ENCODE data around the gene MFGE8.

MFGE8 gene

GRCh38 chr15:88897456-88898194 is 15.6 kb downstream of the MFGE8 start:
- DNase-seq: peak; percentile 83

GRCh38 chr15:88897142-88897455 is 16.1 kb downstream of the MFGE8 start:
- DNase-seq: no peak

- no peak for DNase-seq
These were observed 16.7 kb downstream of the MFGE8 start for GRCh38 chr15:88896333-88897033.

GRCh38 chr15:88894819-88895767 is 18.1 kb downstream of the MFGE8 start, which contains the start of gene HAPLN3:
Gene HAPLN3 (minus strand): TSS chr15:88895544. CDS start chr15:88887298, 8,246 bp downstream.
- no peak for DNase-seq

GRCh38 chr15:88894348-88894818 is 18.8 kb downstream of the MFGE8 start:
- no peak for DNase-seq

- DNase-seq: no peak
These were observed 21.5 kb downstream of the MFGE8 start for GRCh38 chr15:88891540-88892254.

- peak; percentile 37 for DNase-seq
These were observed 22.7 kb downstream of the MFGE8 start for GRCh38 chr15:88890495-88890894.

GRCh38 chr15:88888719-88889118 is 24.5 kb downstream of the MFGE8 start:
- no peak for DNase-seq

GRCh38 chr15:88887068-88887580 is 26.1 kb downstream of the MFGE8 start:
- DNase-seq: no peak

- DNase-seq: peak; percentile 39
These were observed 30.4 kb downstream of the MFGE8 start for GRCh38 chr15:88882785-88883184.

GRCh38 chr15:88881775-88882174 is 31.4 kb downstream of the MFGE8 start:
- DNase-seq: no peak

GRCh38 chr15:88880944-88881740 is 32.0 kb downstream of the MFGE8 start:
- DNase-seq: no peak

- peak; percentile 37 for DNase-seq
These were observed 34.4 kb downstream of the MFGE8 start for GRCh38 chr15:88878720-88879184.

GRCh38 chr15:88877906-88878305 is 35.3 kb downstream of the MFGE8 start:
- no peak for DNase-seq

- DNase-seq: no peak
These were observed 35.8 kb downstream of the MFGE8 start for GRCh38 chr15:88877415-88877814.

- DNase-seq: no peak
These were observed 36.6 kb downstream of the MFGE8 start for GRCh38 chr15:88876573-88876972.

- DNase-seq: no peak
These were observed 38.5 kb downstream of the MFGE8 start for GRCh38 chr15:88874684-88875083.

GRCh38 chr15:88874275-88874674 is 38.9 kb downstream of the MFGE8 start:
- DNase-seq: no peak

- DNase-seq: no peak
These were observed 39.4 kb downstream of the MFGE8 start for GRCh38 chr15:88873786-88874185.

GRCh38 chr15:88872706-88873105 is 40.5 kb downstream of the MFGE8 start:
- no peak for DNase-seq

- DNase-seq: no peak
These were observed 41.1 kb downstream of the MFGE8 start for GRCh38 chr15:88872106-88872505.

Measured in fibroblast of upper back skin (primary cell).